Measurements from ENCODE around the gene COL27A1.

COL27A1 gene

GRCh38 chr9:114169029-114169951, 14.0 kb downstream of the COL27A1 start:
- no peak overlapping the region for H2AFZ ChIP-seq (ENCODE audit: low read depth, low read length)
- H3K4me2 ChIP-seq (ENCODE audit: insufficient read depth, low read length), result no peak overlapping the region
- ATAC-seq (ENCODE audit: insufficient read depth, low read depth), result no peak
- H3K9ac ChIP-seq (ENCODE audit: low read depth, low read length), result no peak overlapping the region
- H4K20me1 ChIP-seq (ENCODE audit: insufficient read depth, low read length), result no peaks in the 10 kb centered on the region
- DNase-seq, result no peak
- no peaks in the 10 kb centered on the region for H3K36me3 ChIP-seq (ENCODE audit: insufficient read depth, low read length)
- no peak overlapping the region for H3K4me3 ChIP-seq (ENCODE audit: low read depth in 1 of 2, low read length in 2 of 2)
- H3K79me2 ChIP-seq (ENCODE audit: insufficient read depth, low read length), result no peaks in the 10 kb centered on the region
- H3K27me3 ChIP-seq (ENCODE audit: insufficient read depth, low read length, poor library complexity), result no peaks in the 10 kb centered on the region
- TF ChIP-seq EZH2 (IDR thresholded peaks at IDR 0.05; ENCODE audit: borderline replicate concordance, low read depth, low read length, severe bottlenecking) (no peak), CTCF (IDR thresholded peaks at IDR 0.05; ENCODE audit: borderline replicate concordance, extremely low read depth, low read length, poor library complexity, severe bottlenecking) (no peak)
- H3K27ac ChIP-seq (ENCODE audit: low read length), result no peak overlapping the region
- no peaks in the 10 kb centered on the region for H3K9me3 ChIP-seq (ENCODE audit: insufficient read depth, low read length, severe bottlenecking)
- no peaks in the 10 kb centered on the region for H3K4me1 ChIP-seq (ENCODE audit: insufficient read depth, low read length)

- Histone ChIP-seq H3K4me3 (ENCODE audit: low read depth in 1 of 2, low read length in 2 of 2) (no peak overlapping the region), H3K4me1 (ENCODE audit: insufficient read depth, low read length) (no peaks in the 10 kb centered on the region)
Observed at GRCh38 chr9:114169952-114170770, 14.8 kb downstream of the COL27A1 start.

GRCh38 chr9:114170771-114171461, 15.6 kb downstream of the COL27A1 start:
- no peak for ATAC-seq (ENCODE audit: insufficient read depth, low read depth)
- TF ChIP-seq CTCF (IDR thresholded peaks at IDR 0.05; ENCODE audit: borderline replicate concordance, extremely low read depth, low read length, poor library complexity, severe bottlenecking) (no peak), EZH2 (IDR thresholded peaks at IDR 0.05; ENCODE audit: borderline replicate concordance, low read depth, low read length, severe bottlenecking) (no peak)
- Histone ChIP-seq H3K4me3 (ENCODE audit: low read depth in 1 of 2, low read length in 2 of 2) (no peak overlapping the region), H3K9ac (ENCODE audit: low read depth, low read length) (no peak overlapping the region), H3K36me3 (ENCODE audit: insufficient read depth, low read length) (no peaks in the 10 kb centered on the region), H3K79me2 (ENCODE audit: insufficient read depth, low read length) (no peaks in the 10 kb centered on the region), H3K4me1 (ENCODE audit: insufficient read depth, low read length) (no peaks in the 10 kb centered on the region), H3K9me3 (ENCODE audit: insufficient read depth, low read length, severe bottlenecking) (no peaks in the 10 kb centered on the region), H3K27ac (ENCODE audit: low read length) (no peak overlapping the region), H3K27me3 (ENCODE audit: insufficient read depth, low read length, poor library complexity) (no peaks in the 10 kb centered on the region), H3K4me2 (ENCODE audit: insufficient read depth, low read length) (no peak overlapping the region), H4K20me1 (ENCODE audit: insufficient read depth, low read length) (no peaks in the 10 kb centered on the region), H2AFZ (ENCODE audit: low read depth, low read length) (no peak overlapping the region)
- no peak for DNase-seq

More at GRCh38 chr9:114169952-114170770, 14.8 kb downstream of the COL27A1 start:
- H3K4me2 ChIP-seq (ENCODE audit: insufficient read depth, low read length), result no peak overlapping the region
- no peaks in the 10 kb centered on the region for H3K9me3 ChIP-seq (ENCODE audit: insufficient read depth, low read length, severe bottlenecking)
- no peak for ATAC-seq (ENCODE audit: insufficient read depth, low read depth)
- DNase-seq, result no peak
- no peak overlapping the region for H3K9ac ChIP-seq (ENCODE audit: low read depth, low read length)
- H3K27ac ChIP-seq (ENCODE audit: low read length), result no peak overlapping the region
- H3K27me3 ChIP-seq (ENCODE audit: insufficient read depth, low read length, poor library complexity), result no peaks in the 10 kb centered on the region
- H3K36me3 ChIP-seq (ENCODE audit: insufficient read depth, low read length), result no peaks in the 10 kb centered on the region
- H2AFZ ChIP-seq (ENCODE audit: low read depth, low read length), result no peak overlapping the region
- H3K79me2 ChIP-seq (ENCODE audit: insufficient read depth, low read length), result no peaks in the 10 kb centered on the region
- no peaks in the 10 kb centered on the region for H4K20me1 ChIP-seq (ENCODE audit: insufficient read depth, low read length)
- TF ChIP-seq CTCF (IDR thresholded peaks at IDR 0.05; ENCODE audit: borderline replicate concordance, extremely low read depth, low read length, poor library complexity, severe bottlenecking) (no peak), EZH2 (IDR thresholded peaks at IDR 0.05; ENCODE audit: borderline replicate concordance, low read depth, low read length, severe bottlenecking) (no peak)
